SU-DHL-6 (cell line): ENCODE results near the gene ALK.

Source experiments
- CTCF ChIP-seq: fragments of 200-600 bp; sonication (generic); IDR thresholded peaks from one replicate; pipeline ENCODE4 v1.5.1; 2017; ENCODE audit warnings: antibody characterized with exemption, mild to moderate bottlenecking, low read length, moderate library complexity; ENCODE audit not compliant: insufficient read depth, poor library complexity, severe bottlenecking
- EZH2phosphoT487 ChIP-seq: fragments of 200-600 bp; sonication (generic), shearing (Covaris generic); conservative IDR thresholded peaks from 2 replicates; pipeline ENCODE4 v1.6.1; 2018; ENCODE audit warnings: mild to moderate bottlenecking, antibody characterized with exemption, low read length, moderate library complexity, mixed read lengths

DNA sequence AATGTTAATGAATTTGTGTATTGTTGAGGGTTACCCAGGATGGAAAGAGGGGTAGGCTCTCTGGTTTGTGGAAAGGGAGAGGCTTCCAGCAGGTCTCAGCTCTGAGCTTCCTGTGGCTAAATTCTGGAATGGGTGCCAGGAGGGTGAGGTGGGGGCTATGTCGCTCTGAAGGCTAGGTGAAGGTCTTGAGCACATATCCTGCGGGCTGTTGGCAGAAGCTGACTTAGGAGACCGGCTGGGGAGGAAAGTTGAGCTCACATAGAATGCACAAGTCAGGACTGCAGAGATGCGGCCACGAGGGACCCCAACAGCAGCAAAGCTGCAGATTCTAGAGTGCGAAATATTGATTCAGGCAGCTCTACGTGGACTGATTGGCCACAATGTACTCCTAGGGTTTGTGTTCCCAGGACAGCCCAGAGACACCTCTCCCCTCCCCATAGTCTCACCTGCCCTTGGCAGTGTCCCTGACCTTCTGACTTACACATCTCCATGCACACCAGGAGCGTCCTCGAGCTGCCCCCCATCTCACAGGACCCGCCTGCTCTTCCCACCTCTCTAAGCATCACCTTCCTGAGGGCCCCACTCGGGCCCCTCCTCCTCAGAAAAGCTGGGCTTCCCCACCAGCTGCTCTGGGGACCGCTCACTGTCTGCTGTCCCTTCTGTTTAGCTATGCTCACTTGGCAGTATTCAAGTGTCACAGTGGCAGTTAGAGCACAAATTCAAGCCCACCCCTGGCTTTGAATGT, 72.6 kb downstream of the ALK start:
- TF ChIP-seq CTCF (no peak), EZH2phosphoT487 (no peak)
